Hepatocyte (in vitro differentiated cells): ENCODE measurements around the gene POC1B. TPM values are rescaled to one million over a fixed set of nuclear protein-coding genes. Genes with fewer than 3 reads are reported as not detected.

ENCODE experiments used
- DNase-seq: peaks from one replicate; pipeline ENCODE4 v3.0.0-alpha.2; 2016; ENCODE audit warnings: low spot score
- H2AFZ ChIP-seq: fragments of 200-600 bp; sonication (generic); 2 replicates; pipeline ENCODE4 v1.6.0; 2016; ENCODE audit warnings: antibody characterized with exemption, mild to moderate bottlenecking
- H3K27ac ChIP-seq: fragments of 200-600 bp; sonication (generic); 2 replicates; pipeline ENCODE4 v1.5.1; 2016; ENCODE audit warnings: mild to moderate bottlenecking
- H3K27me3 ChIP-seq: fragments of 200-600 bp; sonication (generic); 2 replicates; pipeline ENCODE4 v1.6.1; 2016
- H3K36me3 ChIP-seq: fragments of 200-600 bp; sonication (generic); replicated peaks from 2 replicates; pipeline ENCODE4 v1.5.1; 2016; ENCODE audit warnings: low read depth; ENCODE audit not compliant: insufficient read depth
- H3K4me1 ChIP-seq: fragments of 200-600 bp; sonication (generic); 2 replicates; pipeline ENCODE4 v1.5.1; 2016; ENCODE audit warnings: mild to moderate bottlenecking, moderate library complexity; ENCODE audit not compliant: insufficient read depth
- H3K4me2 ChIP-seq: fragments of 200-600 bp; sonication (generic); 2 replicates; pipeline ENCODE4 v1.6.0; 2016
- H3K4me3 ChIP-seq: fragments of 200-600 bp; sonication (generic); 2 replicates; pipeline ENCODE4 v1.5.1; 2016; ENCODE audit warnings: mild to moderate bottlenecking
- H3K79me2 ChIP-seq: fragments of 200-600 bp; sonication (generic); 2 replicates; pipeline ENCODE4 v1.6.0; 2017; ENCODE audit warnings: mild to moderate bottlenecking
- H3K9me2 ChIP-seq: fragments of 200-600 bp; sonication (generic); replicated peaks from 2 replicates; pipeline ENCODE4 v1.6.0; 2017; ENCODE audit warnings: mild to moderate bottlenecking; ENCODE audit not compliant: insufficient read depth
- H3K9me3 ChIP-seq: fragments of 200-600 bp; sonication (generic); 2 replicates; pipeline ENCODE4 v1.5.1; 2016; ENCODE audit warnings: low read depth, mild to moderate bottlenecking
- H4K20me1 ChIP-seq: fragments of 200-600 bp; sonication (generic); 2 replicates; pipeline ENCODE4 v1.6.0; 2016; ENCODE audit warnings: mild to moderate bottlenecking; ENCODE audit not compliant: insufficient read depth, poor library complexity, severe bottlenecking
- EZH2 ChIP-seq: fragments of 200-600 bp; sonication (generic); IDR thresholded peaks from 2 replicates; pipeline ENCODE4 v1.6.1; 2016; ENCODE audit warnings: antibody characterized with exemption, mild to moderate bottlenecking, borderline replicate concordance
- EZH2phosphoT487 ChIP-seq: fragments of 200-600 bp; sonication (generic); IDR thresholded peaks from one replicate; pipeline ENCODE4 v1.6.1; 2018; ENCODE audit warnings: antibody characterized with exemption, mild to moderate bottlenecking, low read depth, moderate library complexity; ENCODE audit not compliant: unreplicated experiment, severe bottlenecking
- WGBS: methylation state at CpG from one replicate; pipeline ENCODE4 v1.1.6; 2016; ENCODE audit warnings: low lambda C conversion rate; ENCODE audit errors: missing lambda C conversion rate; 5-methylcytosine and 5-hydroxymethylcytosine counted together
- polyA plus RNA-seq: library from polyadenylated mRNA; unstranded; fragments of >200 nt; fragmentation: Nextera tagmentation; extraction: Ambion mirVana; gene quantifications from 2 replicates; pipeline ENCODE4 v1.2.1, GENCODE V29; 2016
- total RNA-seq: library from RNA; depleted of rRNA; stranded (reverse); fragments of >200 nt; gene quantifications from 2 replicates; pipeline ENCODE4 v1.2.3, GENCODE V29; 2014
- TF ChIP-seq, protein P1 (sequence below): fragments of 200-600 bp; sonication (generic); IDR thresholded peaks from 2 replicates; pipeline ENCODE4 v1.5.1; 2016; ENCODE audit warnings: antibody characterized with exemption, mild to moderate bottlenecking; ENCODE audit not compliant: poor library complexity

The POC1B gene
- total and polyA plus RNA-seq, 2 experiments from 2014 or later = 11.6 to 18.9 TPM

DNA sequence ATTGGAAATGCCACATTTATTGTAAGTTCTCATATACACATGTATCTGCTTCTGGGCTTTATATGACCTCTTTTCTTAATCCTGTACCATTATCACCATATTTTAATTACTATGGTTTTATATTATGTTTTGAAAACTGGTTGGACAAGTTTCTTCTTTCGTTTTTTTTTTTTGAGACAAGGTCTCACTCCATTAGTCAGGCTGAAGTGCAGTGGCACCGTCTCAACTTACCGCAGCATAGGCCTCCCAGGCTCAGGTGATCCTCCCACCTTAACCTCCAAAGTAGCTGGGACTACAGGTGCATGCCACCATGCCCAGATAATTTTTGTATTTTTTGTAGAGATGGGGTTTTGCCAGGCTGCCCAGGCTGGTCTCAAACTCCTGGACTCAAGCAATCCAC lies 45.9 kb downstream of the POC1B start:
- no peaks in the 10 kb centered on the region for H3K9me3 ChIP-seq
- H4K20me1 ChIP-seq = no peaks in the 10 kb centered on the region
- no peaks in the 10 kb centered on the region for H3K27me3 ChIP-seq
- TF ChIP-seq EZH2phosphoT487 (no peak), EZH2 (no peak)
- TF ChIP-seq, protein P1, sequence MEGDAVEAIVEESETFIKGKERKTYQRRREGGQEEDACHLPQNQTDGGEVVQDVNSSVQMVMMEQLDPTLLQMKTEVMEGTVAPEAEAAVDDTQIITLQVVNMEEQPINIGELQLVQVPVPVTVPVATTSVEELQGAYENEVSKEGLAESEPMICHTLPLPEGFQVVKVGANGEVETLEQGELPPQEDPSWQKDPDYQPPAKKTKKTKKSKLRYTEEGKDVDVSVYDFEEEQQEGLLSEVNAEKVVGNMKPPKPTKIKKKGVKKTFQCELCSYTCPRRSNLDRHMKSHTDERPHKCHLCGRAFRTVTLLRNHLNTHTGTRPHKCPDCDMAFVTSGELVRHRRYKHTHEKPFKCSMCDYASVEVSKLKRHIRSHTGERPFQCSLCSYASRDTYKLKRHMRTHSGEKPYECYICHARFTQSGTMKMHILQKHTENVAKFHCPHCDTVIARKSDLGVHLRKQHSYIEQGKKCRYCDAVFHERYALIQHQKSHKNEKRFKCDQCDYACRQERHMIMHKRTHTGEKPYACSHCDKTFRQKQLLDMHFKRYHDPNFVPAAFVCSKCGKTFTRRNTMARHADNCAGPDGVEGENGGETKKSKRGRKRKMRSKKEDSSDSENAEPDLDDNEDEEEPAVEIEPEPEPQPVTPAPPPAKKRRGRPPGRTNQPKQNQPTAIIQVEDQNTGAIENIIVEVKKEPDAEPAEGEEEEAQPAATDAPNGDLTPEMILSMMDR = no peak
- H3K27ac ChIP-seq = no peak overlapping the region
- no peak overlapping the region for H3K4me2 ChIP-seq
- DNase-seq = no peak
- H3K79me2 ChIP-seq = no peaks in the 10 kb centered on the region
- H3K36me3 ChIP-seq = no peaks in the 10 kb centered on the region
- 92% methylated on average over 3 of the region's 3 CpGs for WGBS
- no peak overlapping the region for H2AFZ ChIP-seq
- H3K4me3 ChIP-seq = no peak overlapping the region
- H3K9me2 ChIP-seq = no peaks in the 10 kb centered on the region
- H3K4me1 ChIP-seq = no peaks in the 10 kb centered on the region

DNA sequence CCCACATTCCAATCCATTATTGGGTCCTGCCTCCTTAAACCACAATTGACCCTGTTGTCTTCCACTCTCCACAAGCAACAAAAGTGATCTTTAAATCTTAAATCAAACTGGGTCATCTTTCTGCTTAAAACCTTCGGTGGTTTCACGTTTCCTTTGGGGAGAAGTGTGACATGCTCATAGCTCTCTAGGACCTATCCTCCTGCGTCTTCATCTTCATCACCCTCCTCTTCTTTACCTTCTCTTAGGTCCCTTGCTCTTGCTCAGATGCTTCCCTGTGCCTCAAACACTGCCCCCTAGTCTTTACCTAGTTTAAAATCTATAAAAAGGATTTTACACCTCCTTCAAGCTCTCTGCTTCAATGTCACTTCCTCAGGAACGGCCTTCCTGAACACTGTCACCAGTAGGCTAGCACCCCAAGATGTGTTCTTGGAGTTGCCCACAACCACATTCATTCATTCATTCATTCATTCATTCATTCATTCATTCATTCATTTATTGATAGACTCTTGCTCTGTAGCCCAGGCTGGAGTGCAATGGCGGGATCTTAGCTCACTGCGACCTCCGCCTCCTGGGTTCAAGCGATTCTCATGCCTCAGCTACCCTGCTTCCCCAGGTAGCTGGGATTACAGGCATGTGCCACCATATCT lies 48.1 kb downstream of the POC1B start:
- Histone ChIP-seq H3K4me3 (no peak overlapping the region), H3K79me2 (no peaks in the 10 kb centered on the region), H4K20me1 (no peaks in the 10 kb centered on the region), H3K36me3 (no peaks in the 10 kb centered on the region), H3K27ac (no peak overlapping the region), H3K27me3 (no peaks in the 10 kb centered on the region), H3K4me1 (no peaks in the 10 kb centered on the region), H2AFZ (no peak overlapping the region), H3K9me3 (no peaks in the 10 kb centered on the region), H3K9me2 (no peaks in the 10 kb centered on the region), H3K4me2 (no peak overlapping the region)
- no peak for DNase-seq
- TF ChIP-seq, protein P1 = no peak
- TF ChIP-seq EZH2phosphoT487 (no peak), EZH2 (no peak)
- WGBS = 91% methylated on average over 8 of the region's 8 CpGs

DNA sequence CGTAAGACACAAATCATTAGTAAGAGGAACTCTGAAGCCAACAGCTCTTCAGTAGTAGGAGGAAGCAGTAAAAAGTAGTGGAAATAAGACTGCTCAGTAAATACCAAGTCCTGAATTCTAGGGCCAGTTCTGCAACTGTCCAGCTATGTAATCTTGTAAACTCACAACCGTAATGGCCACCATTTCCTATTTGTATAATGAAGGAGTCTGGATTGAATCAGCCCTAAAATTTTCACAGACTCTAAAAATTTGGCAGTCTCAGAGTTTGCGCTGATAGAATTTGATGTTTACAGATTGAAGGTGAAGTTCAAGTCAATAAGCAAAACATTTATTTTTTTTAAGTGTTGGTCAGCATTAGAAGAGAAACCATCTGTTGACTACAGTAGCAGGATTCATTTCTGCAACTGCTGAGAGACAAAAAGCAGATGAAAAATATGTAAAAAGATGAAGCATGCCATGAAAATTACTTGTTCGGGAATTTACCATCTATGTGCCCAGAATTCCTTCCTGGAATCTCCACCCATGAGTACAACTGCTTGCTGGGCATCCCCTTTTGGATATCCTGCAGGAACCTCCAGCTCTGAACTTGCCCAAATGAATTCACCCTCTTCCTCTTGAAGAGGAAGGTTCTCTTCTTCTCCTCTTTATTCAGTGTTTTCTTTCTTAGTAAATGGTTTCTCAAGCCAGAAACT lies 48.8 kb downstream of the POC1B start:
- no peaks in the 10 kb centered on the region for H3K36me3 ChIP-seq
- H3K27ac ChIP-seq = no peak overlapping the region
- no peak for TF ChIP-seq EZH2
- no peak for TF ChIP-seq EZH2phosphoT487
- TF ChIP-seq, protein P1 = no peak
- no peak overlapping the region for H3K4me3 ChIP-seq
- no peaks in the 10 kb centered on the region for H3K27me3 ChIP-seq
- no peak overlapping the region for H2AFZ ChIP-seq
- no peaks in the 10 kb centered on the region for H3K9me3 ChIP-seq
- H3K79me2 ChIP-seq = no peaks in the 10 kb centered on the region
- no peaks in the 10 kb centered on the region for H3K9me2 ChIP-seq
- DNase-seq = no peak
- no peaks in the 10 kb centered on the region for H3K4me1 ChIP-seq
- no peaks in the 10 kb centered on the region for H4K20me1 ChIP-seq
- WGBS = 78% methylated on average over 4 of the region's 4 CpGs
- no peak overlapping the region for H3K4me2 ChIP-seq
